ENCODE data around the gene BRSK2. TPM values are rescaled to one million over a fixed set of nuclear protein-coding genes. Genes with fewer than 3 reads are reported as not detected.
"Not testable (repeated sequence)": the region's sequence is repeated elsewhere in the genome, so short reads cannot be mapped to it uniquely, and the experiment has no call there.

Gene BRSK2
- total RNA-seq, 1 donor from 2014 or later, result 6.9 TPM

- TF ChIP-seq CTCF (IDR thresholded peaks at IDR 0.05), result no peak
- no peaks in the 10 kb centered on the region for H3K9me3 Mint-ChIP-seq (ENCODE audit: low read depth)
- H3K36me3 Mint-ChIP-seq (ENCODE audit: low read depth), result no peaks in the 10 kb centered on the region
- H3K4me1 Mint-ChIP-seq (ENCODE audit: low read depth), result no peaks in the 10 kb centered on the region
- no peak for DNase-seq (ENCODE audit: low spot score)
- no peak overlapping the region for H3K27ac Mint-ChIP-seq (ENCODE audit: unreplicated experiment)
- H3K27me3 Mint-ChIP-seq (ENCODE audit: low read depth), result peaks cover 19% of the 10 kb centered on the region
- no peak overlapping the region for H3K4me3 Mint-ChIP-seq (ENCODE audit: unreplicated experiment)
Observed at GRCh38 chr11:1343391-1344055, 46.2 kb upstream of the BRSK2 start.

- Mint-ChIP-seq H3K27me3 (ENCODE audit: low read depth) (peaks cover 22% of the 10 kb centered on the region), H3K36me3 (ENCODE audit: low read depth) (no peaks in the 10 kb centered on the region), H3K4me3 (ENCODE audit: unreplicated experiment) (no peak overlapping the region), H3K9me3 (ENCODE audit: low read depth) (no peaks in the 10 kb centered on the region), H3K27ac (ENCODE audit: unreplicated experiment) (no peak overlapping the region), H3K4me1 (ENCODE audit: low read depth) (no peaks in the 10 kb centered on the region)
- no peak for DNase-seq (ENCODE audit: low spot score)
- TF ChIP-seq CTCF (IDR thresholded peaks at IDR 0.05), result no peak
Observed at GRCh38 chr11:1344056-1344635, 45.6 kb upstream of the BRSK2 start.

- Mint-ChIP-seq H3K36me3 (ENCODE audit: low read depth) (no peaks in the 10 kb centered on the region), H3K4me3 (ENCODE audit: unreplicated experiment) (no peak overlapping the region), H3K27ac (ENCODE audit: unreplicated experiment) (no peak overlapping the region), H3K27me3 (ENCODE audit: low read depth) (peaks cover 29% of the 10 kb centered on the region), H3K9me3 (ENCODE audit: low read depth) (no peaks in the 10 kb centered on the region), H3K4me1 (ENCODE audit: low read depth) (no peaks in the 10 kb centered on the region)
- no peak for TF ChIP-seq CTCF (IDR thresholded peaks at IDR 0.05)
- no peak for DNase-seq (ENCODE audit: low spot score)
Observed at GRCh38 chr11:1345737-1346513, 43.8 kb upstream of the BRSK2 start.

- H3K27me3 Mint-ChIP-seq (ENCODE audit: low read depth), result peaks cover 35% of the 10 kb centered on the region
- TF ChIP-seq CTCF (IDR thresholded peaks at IDR 0.05), result no peak
- H3K27ac Mint-ChIP-seq (ENCODE audit: unreplicated experiment), result no peak overlapping the region
- H3K36me3 Mint-ChIP-seq (ENCODE audit: low read depth), result no peaks in the 10 kb centered on the region
- H3K4me3 Mint-ChIP-seq (ENCODE audit: unreplicated experiment), result no peak overlapping the region
- H3K4me1 Mint-ChIP-seq (ENCODE audit: low read depth), result no peaks in the 10 kb centered on the region
- no peaks in the 10 kb centered on the region for H3K9me3 Mint-ChIP-seq (ENCODE audit: low read depth)
- no peak for DNase-seq (ENCODE audit: low spot score)
Observed at GRCh38 chr11:1346669-1347390, 42.9 kb upstream of the BRSK2 start.

GRCh38 chr11:1347411-1347999 lies 42.2 kb upstream of the BRSK2 start:
- H3K27me3 Mint-ChIP-seq (ENCODE audit: low read depth), result peaks cover 35% of the 10 kb centered on the region
- not testable (repeated sequence) for H3K36me3 Mint-ChIP-seq (ENCODE audit: low read depth); H3K4me1 Mint-ChIP-seq (ENCODE audit: low read depth)

More at GRCh38 chr11:1347411-1347999, 42.2 kb upstream of the BRSK2 start:
- not testable (repeated sequence) for H3K27ac Mint-ChIP-seq (ENCODE audit: unreplicated experiment); H3K4me3 Mint-ChIP-seq (ENCODE audit: unreplicated experiment); H3K9me3 Mint-ChIP-seq (ENCODE audit: low read depth)
- DNase-seq (ENCODE audit: low spot score), result peak; percentile 75

Measured in chondrocyte (in vitro differentiated cells).